Neutrophil (primary cell): Measurements from ENCODE around the gene ADCY1.

Source experiments
- H3K27ac ChIP-seq: fragments of 200-600 bp; sonication (generic); 2 replicates; pipeline ENCODE4 v1.5.1; 2016; ENCODE audit warnings: mild to moderate bottlenecking, moderate library complexity
- H3K27me3 ChIP-seq: fragments of 200-600 bp; sonication (generic); 2 replicates; pipeline ENCODE4 v1.6.0; 2016; ENCODE audit warnings: mild to moderate bottlenecking
- H3K36me3 ChIP-seq: fragments of 200-600 bp; sonication (generic); 2 replicates; pipeline ENCODE4 v1.5.1; 2017
- H3K4me1 ChIP-seq, 2 experiments: fragments of 200-600 bp in 1 of 2; sonication (generic) in 1 of 2; 1 replicate in 1 of 2; 2 replicates in 1 of 2; pipeline versions ENCODE4 v1.5.1 to v1.6.1; 2013 to 2016; ENCODE audit warnings: low read depth in 1 of 2, low read length in 1 of 2, mild to moderate bottlenecking in 1 of 2, moderate library complexity in 1 of 2; ENCODE audit not compliant: control insufficient read depth in 1 of 2, insufficient read depth in 1 of 2
- H3K4me3 ChIP-seq, 2 experiments: fragments of 200-600 bp in 1 of 2; sonication (generic) in 1 of 2; 1 replicate in 1 of 2; 2 replicates in 1 of 2; pipeline ENCODE4 v1.5.1; 2013 to 2016; ENCODE audit warnings: low read depth in 1 of 2, low read length in 1 of 2, mild to moderate bottlenecking in 1 of 2, moderate library complexity in 1 of 2
- H3K9me3 ChIP-seq: fragments of 200-600 bp; sonication (generic); 2 replicates; pipeline ENCODE4 v1.5.1; 2016
- TF ChIP-seq, protein P1 (sequence below): fragments of 200-600 bp; sonication (generic); IDR thresholded peaks from 2 replicates; pipeline ENCODE4 v1.5.1; 2016; ENCODE audit warnings: antibody characterized with exemption

Gene ADCY1

DNA sequence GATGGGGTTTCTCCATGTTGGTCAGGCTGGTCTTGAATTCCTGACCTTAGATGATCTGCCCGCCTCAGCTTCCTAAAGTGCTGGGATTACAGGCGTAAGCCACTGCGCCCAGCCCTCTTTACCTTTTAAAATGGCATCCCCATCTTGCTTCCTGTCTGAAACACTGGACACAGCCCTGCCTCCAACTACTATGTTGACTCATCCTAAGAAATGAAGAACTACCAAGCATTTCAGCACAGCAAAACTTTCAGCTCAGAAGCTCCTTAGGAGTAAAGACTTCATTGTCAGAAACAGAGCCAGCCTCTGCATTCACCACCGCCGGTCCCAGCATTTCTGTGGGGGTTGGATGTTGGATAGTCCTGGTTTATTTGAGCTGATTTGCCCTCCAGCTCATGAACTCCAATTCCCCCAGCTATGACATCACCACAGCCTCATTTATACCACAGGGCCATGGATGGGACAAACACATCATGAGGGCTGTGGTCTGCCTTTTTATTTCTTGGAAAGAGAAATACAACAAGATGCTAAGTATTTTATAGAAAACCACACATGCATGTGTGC, 123.5 kb downstream of the ADCY1 start:
- TF ChIP-seq, protein P1, sequence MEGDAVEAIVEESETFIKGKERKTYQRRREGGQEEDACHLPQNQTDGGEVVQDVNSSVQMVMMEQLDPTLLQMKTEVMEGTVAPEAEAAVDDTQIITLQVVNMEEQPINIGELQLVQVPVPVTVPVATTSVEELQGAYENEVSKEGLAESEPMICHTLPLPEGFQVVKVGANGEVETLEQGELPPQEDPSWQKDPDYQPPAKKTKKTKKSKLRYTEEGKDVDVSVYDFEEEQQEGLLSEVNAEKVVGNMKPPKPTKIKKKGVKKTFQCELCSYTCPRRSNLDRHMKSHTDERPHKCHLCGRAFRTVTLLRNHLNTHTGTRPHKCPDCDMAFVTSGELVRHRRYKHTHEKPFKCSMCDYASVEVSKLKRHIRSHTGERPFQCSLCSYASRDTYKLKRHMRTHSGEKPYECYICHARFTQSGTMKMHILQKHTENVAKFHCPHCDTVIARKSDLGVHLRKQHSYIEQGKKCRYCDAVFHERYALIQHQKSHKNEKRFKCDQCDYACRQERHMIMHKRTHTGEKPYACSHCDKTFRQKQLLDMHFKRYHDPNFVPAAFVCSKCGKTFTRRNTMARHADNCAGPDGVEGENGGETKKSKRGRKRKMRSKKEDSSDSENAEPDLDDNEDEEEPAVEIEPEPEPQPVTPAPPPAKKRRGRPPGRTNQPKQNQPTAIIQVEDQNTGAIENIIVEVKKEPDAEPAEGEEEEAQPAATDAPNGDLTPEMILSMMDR, result no peak

GRCh38 chr7:45698303-45699014, 124.3 kb downstream of the ADCY1 start:
- TF ChIP-seq, protein P1, result no peak
- no peak overlapping the region for H3K4me3 ChIP-seq
- no peak overlapping the region for H3K27ac ChIP-seq
- no peaks in the 10 kb centered on the region for H3K27me3 ChIP-seq
- H3K9me3 ChIP-seq, result no peaks in the 10 kb centered on the region
- no peaks in the 10 kb centered on the region for H3K36me3 ChIP-seq
- H3K4me1 ChIP-seq, result no peaks in the 10 kb centered on the region

More for the DNA sequence above, 123.5 kb downstream of the ADCY1 start:
- Histone ChIP-seq H3K9me3 (no peaks in the 10 kb centered on the region), H3K36me3 (no peaks in the 10 kb centered on the region), H3K4me3 (no peak overlapping the region), H3K27ac (no peak overlapping the region), H3K27me3 (no peaks in the 10 kb centered on the region), H3K4me1 (no peaks in the 10 kb centered on the region)

DNA sequence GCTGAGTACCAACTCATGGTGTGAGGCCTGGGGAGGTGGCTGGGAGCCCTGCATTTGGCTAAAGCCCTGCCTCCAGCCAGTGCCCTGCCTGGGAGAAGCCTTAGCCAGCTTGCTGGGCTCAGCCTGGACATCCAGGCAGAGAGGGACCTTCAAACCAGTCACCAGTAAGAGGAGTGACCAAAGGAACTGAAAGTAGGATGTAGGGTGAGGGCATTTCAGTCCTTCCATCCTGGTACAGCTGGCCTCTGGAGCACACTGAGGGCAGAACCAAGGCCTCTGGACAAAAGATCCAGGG, 124.8 kb downstream of the ADCY1 start:
- Histone ChIP-seq H3K4me3 (no peak overlapping the region), H3K36me3 (no peaks in the 10 kb centered on the region), H3K27ac (no peak overlapping the region), H3K4me1 (no peaks in the 10 kb centered on the region), H3K9me3 (no peaks in the 10 kb centered on the region), H3K27me3 (no peaks in the 10 kb centered on the region)
- TF ChIP-seq, protein P1, result no peak

DNA sequence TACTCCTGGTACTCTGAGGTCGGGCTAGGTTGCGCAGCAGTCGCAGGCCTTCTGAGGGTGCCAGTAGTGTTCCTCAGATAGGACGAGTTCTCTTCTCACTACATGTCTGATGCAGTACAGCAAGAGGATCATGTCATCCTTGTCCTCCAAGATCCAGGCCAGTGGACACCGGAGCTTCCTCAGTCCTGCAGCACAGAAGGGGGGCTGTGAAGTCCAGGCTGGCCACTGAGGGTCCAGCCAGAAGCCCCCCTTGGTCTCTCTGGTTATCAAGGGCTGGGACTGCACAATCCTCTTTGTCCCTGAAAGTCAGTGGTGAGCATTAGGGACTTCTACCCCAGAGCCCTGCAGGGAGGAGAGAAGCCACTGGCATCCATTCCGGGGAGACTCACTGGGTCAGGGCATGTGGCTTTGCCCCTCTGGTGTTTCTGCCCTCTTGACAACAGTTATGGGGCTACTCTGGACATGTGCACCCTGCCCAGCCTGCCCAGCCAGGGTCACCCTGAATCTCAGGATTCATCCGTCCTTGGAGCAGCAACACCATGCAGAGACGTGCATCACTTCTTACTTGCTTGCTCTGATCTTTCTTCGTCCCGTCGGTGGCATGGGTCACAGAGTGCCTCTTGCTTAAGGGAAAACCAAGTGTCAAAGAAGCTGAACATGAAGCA, 125.7 kb downstream of the ADCY1 start:
- Histone ChIP-seq H3K36me3 (no peaks in the 10 kb centered on the region), H3K27ac (no peak overlapping the region), H3K27me3 (no peaks in the 10 kb centered on the region), H3K4me1 (no peaks in the 10 kb centered on the region), H3K9me3 (no peaks in the 10 kb centered on the region), H3K4me3 (no peak overlapping the region)
- TF ChIP-seq, protein P1, result no peak

DNA sequence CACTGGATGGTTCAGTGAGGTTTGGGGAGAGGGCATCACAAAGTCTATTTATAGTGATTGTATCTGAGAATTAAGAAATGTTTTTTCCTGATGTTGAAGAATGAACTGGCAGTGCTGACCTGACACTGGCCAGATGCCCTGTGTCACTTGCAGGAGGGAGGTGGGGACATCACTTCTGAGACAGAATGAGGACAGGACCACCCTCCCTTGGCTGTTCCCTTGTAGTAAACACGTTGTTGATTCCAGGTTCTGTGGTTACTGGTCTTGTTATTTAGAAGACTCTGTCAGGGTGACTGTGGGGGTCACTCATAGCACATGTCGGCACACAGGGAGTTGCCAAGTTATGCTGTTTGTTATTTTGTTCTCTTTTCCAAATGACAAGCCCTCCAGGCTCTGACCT, 126.4 kb downstream of the ADCY1 start:
- TF ChIP-seq, protein P1, result no peak
- Histone ChIP-seq H3K27me3 (no peaks in the 10 kb centered on the region), H3K4me3 (no peak overlapping the region), H3K9me3 (no peaks in the 10 kb centered on the region), H3K4me1 (no peaks in the 10 kb centered on the region), H3K27ac (no peak overlapping the region), H3K36me3 (no peaks in the 10 kb centered on the region)
